Measurements from ENCODE around the gene NDUFS1.

GRCh38 chr2:206125901-206126300, 33.3 kb downstream of the NDUFS1 start:
- TF ChIP-seq YY1 (IDR thresholded peaks at IDR 0.05; ENCODE audit: insufficient read depth, insufficient read length) (no peak), ZNF274 (IDR thresholded peaks at IDR 0.05; ENCODE audit: low read depth, low read length) (no peak), SUZ12 (IDR thresholded peaks at IDR 0.05; ENCODE audit: extremely low read depth, insufficient read depth, insufficient read length) (no peak)

Data from NT2/D1 (cell line).